ENCODE results near the gene DNAJC24.

DNA sequence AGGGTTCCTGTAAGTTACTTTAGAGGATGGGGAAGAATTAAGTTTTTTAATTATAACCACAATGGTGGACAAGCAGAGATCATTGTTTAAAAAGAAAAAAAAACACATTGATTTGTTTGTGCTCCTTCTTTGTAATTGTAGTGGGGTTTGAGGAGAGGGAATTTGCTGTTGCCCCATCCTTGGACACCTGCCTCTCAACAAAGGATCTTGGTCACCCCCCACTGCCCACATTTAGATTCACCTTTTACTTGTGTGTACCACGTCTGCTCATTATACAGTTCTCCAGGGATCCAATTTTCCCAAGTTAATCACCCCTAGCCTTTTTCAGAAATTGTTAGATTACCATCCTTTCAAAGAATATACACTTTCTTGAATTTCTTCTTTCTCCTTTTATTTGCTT, 53.0 kb downstream of the DNAJC24 start:
- TF ChIP-seq, protein P1, sequence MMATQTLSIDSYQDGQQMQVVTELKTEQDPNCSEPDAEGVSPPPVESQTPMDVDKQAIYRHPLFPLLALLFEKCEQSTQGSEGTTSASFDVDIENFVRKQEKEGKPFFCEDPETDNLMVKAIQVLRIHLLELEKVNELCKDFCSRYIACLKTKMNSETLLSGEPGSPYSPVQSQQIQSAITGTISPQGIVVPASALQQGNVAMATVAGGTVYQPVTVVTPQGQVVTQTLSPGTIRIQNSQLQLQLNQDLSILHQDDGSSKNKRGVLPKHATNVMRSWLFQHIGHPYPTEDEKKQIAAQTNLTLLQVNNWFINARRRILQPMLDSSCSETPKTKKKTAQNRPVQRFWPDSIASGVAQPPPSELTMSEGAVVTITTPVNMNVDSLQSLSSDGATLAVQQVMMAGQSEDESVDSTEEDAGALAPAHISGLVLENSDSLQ (IDR thresholded peaks at IDR 0.05) = no peak
- TF ChIP-seq FOXM1 (IDR thresholded peaks at IDR 0.05; ENCODE audit: borderline replicate concordance) (no peak), ARNT (IDR thresholded peaks at IDR 0.05) (no peak)
